Measurements from ENCODE around the gene SETD1B.

DNA sequence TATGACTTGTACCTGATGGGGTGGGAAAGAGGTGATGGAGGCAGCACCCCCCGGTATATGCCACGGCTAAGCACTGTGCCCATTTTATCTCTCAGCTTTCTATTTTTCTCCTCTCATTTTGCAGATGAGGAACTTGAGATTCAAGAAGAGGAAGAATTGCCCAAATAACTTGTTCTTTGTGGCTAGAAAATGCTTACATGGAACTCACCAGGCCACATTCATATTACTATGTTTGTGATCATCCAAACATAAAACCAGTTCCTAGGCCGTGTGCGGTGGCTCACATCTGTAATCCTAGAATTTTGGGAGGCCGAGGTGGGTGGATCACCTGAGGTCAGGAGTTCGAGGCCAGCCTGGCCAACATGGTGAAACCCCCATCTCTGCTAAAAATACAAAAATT, 70.3 kb downstream of the SETD1B start:
- TF ChIP-seq, protein P1, sequence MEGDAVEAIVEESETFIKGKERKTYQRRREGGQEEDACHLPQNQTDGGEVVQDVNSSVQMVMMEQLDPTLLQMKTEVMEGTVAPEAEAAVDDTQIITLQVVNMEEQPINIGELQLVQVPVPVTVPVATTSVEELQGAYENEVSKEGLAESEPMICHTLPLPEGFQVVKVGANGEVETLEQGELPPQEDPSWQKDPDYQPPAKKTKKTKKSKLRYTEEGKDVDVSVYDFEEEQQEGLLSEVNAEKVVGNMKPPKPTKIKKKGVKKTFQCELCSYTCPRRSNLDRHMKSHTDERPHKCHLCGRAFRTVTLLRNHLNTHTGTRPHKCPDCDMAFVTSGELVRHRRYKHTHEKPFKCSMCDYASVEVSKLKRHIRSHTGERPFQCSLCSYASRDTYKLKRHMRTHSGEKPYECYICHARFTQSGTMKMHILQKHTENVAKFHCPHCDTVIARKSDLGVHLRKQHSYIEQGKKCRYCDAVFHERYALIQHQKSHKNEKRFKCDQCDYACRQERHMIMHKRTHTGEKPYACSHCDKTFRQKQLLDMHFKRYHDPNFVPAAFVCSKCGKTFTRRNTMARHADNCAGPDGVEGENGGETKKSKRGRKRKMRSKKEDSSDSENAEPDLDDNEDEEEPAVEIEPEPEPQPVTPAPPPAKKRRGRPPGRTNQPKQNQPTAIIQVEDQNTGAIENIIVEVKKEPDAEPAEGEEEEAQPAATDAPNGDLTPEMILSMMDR (IDR thresholded peaks at IDR 0.05): no peak
- TF ChIP-seq POLR2A (IDR thresholded peaks at IDR 0.05) (no peak), POLR2AphosphoS5 (IDR thresholded peaks at IDR 0.05) (no peak)
